ENCODE data around the gene PTK7.

DNA sequence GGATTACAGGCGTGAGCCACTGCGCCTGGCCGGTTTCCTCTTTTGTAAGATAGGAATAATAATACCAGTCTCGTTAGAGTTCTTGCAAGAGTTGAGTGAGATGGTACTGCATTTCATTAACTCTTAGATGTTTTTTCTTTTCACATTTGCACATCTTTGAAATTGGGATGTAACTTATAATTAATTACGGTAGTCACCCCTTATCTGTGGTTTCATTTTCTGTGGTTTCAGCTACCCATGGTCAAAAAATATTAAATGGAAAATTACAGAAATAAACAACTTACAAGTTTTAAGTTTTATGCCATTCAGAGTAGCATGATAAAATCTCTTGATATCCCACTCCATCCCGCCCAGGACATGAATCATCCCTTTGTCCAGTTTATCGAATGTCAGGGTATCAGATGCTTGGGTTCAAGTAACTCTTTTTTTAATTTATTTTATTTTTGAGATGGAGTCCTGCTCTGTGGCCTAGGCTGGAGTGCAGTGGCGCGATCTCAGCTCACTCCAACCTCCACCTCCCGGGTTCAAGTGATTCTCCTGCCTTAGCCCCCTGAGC lies 15.4 kb downstream of the PTK7 start:
- TF ChIP-seq ZFX (IDR thresholded peaks at IDR 0.05) (no peak), POLR2A (IDR thresholded peaks at IDR 0.05; ENCODE audit: borderline replicate concordance, extremely low read depth, insufficient read depth, insufficient read length) (no peak), YY1 (IDR thresholded peaks at IDR 0.05; ENCODE audit: extremely low read depth, insufficient replicate concordance, low read depth, low read length) (no peak), RAD21 (IDR thresholded peaks at IDR 0.05; ENCODE audit: low read depth) (no peak), POLR2AphosphoS5 (IDR thresholded peaks at IDR 0.05; ENCODE audit: low read depth, low read length) (no peak), EGR1 (IDR thresholded peaks at IDR 0.05; ENCODE audit: low read depth) (no peak), JUND (IDR thresholded peaks at IDR 0.05) (no peak), SP1 (IDR thresholded peaks at IDR 0.05; ENCODE audit: low read depth) (no peak), TCF7L2 (IDR thresholded peaks at IDR 0.05; ENCODE audit: borderline replicate concordance, extremely low read depth, insufficient read depth, insufficient read length) (no peak), MAX (IDR thresholded peaks at IDR 0.05) (no peak), EZH2 (IDR thresholded peaks at IDR 0.05) (no peak)
- TF ChIP-seq, protein P1, sequence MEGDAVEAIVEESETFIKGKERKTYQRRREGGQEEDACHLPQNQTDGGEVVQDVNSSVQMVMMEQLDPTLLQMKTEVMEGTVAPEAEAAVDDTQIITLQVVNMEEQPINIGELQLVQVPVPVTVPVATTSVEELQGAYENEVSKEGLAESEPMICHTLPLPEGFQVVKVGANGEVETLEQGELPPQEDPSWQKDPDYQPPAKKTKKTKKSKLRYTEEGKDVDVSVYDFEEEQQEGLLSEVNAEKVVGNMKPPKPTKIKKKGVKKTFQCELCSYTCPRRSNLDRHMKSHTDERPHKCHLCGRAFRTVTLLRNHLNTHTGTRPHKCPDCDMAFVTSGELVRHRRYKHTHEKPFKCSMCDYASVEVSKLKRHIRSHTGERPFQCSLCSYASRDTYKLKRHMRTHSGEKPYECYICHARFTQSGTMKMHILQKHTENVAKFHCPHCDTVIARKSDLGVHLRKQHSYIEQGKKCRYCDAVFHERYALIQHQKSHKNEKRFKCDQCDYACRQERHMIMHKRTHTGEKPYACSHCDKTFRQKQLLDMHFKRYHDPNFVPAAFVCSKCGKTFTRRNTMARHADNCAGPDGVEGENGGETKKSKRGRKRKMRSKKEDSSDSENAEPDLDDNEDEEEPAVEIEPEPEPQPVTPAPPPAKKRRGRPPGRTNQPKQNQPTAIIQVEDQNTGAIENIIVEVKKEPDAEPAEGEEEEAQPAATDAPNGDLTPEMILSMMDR (IDR thresholded peaks at IDR 0.05 in 2 of 3, conservative IDR thresholded peaks at IDR 0.05 in 1 of 3; ENCODE audit: borderline replicate concordance in 1 of 3, insufficient read depth in 1 of 3, low read depth in 2 of 3, low read length in 2 of 3): no peak
- TF ChIP-seq, protein P2, sequence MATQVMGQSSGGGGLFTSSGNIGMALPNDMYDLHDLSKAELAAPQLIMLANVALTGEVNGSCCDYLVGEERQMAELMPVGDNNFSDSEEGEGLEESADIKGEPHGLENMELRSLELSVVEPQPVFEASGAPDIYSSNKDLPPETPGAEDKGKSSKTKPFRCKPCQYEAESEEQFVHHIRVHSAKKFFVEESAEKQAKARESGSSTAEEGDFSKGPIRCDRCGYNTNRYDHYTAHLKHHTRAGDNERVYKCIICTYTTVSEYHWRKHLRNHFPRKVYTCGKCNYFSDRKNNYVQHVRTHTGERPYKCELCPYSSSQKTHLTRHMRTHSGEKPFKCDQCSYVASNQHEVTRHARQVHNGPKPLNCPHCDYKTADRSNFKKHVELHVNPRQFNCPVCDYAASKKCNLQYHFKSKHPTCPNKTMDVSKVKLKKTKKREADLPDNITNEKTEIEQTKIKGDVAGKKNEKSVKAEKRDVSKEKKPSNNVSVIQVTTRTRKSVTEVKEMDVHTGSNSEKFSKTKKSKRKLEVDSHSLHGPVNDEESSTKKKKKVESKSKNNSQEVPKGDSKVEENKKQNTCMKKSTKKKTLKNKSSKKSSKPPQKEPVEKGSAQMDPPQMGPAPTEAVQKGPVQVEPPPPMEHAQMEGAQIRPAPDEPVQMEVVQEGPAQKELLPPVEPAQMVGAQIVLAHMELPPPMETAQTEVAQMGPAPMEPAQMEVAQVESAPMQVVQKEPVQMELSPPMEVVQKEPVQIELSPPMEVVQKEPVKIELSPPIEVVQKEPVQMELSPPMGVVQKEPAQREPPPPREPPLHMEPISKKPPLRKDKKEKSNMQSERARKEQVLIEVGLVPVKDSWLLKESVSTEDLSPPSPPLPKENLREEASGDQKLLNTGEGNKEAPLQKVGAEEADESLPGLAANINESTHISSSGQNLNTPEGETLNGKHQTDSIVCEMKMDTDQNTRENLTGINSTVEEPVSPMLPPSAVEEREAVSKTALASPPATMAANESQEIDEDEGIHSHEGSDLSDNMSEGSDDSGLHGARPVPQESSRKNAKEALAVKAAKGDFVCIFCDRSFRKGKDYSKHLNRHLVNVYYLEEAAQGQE (IDR thresholded peaks at IDR 0.05; ENCODE audit: low read depth): no peak
- TF ChIP-seq, protein P3, sequence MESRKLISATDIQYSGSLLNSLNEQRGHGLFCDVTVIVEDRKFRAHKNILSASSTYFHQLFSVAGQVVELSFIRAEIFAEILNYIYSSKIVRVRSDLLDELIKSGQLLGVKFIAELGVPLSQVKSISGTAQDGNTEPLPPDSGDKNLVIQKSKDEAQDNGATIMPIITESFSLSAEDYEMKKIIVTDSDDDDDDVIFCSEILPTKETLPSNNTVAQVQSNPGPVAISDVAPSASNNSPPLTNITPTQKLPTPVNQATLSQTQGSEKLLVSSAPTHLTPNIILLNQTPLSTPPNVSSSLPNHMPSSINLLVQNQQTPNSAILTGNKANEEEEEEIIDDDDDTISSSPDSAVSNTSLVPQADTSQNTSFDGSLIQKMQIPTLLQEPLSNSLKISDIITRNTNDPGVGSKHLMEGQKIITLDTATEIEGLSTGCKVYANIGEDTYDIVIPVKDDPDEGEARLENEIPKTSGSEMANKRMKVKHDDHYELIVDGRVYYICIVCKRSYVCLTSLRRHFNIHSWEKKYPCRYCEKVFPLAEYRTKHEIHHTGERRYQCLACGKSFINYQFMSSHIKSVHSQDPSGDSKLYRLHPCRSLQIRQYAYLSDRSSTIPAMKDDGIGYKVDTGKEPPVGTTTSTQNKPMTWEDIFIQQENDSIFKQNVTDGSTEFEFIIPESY (IDR thresholded peaks at IDR 0.05; ENCODE audit: extremely low read depth, insufficient replicate concordance, low read length): no peak
